Epithelial cell of proximal tubule (primary cell): ENCODE measurements around the gene PDE1C. TPM values are rescaled to one million over a fixed set of nuclear protein-coding genes. Genes with fewer than 3 reads are reported as not detected.

Source experiments
- DNase-seq: peaks from one replicate; pipeline ENCODE4 v3.0.0-alpha.2; 2011; ENCODE audit warnings: low read depth
- H3K4me3 ChIP-seq: 2 replicates; pipeline ENCODE4 v1.5.1; 2011; ENCODE audit warnings: low read depth, mild to moderate bottlenecking, low read length
- total RNA-seq: library from RNA; depleted of rRNA; stranded (reverse); fragments of >200 nt; gene quantifications from 2 replicates; pipeline ENCODE4 v1.2.3, GENCODE V29; 2015
- TF ChIP-seq, protein P1 (sequence below): conservative IDR thresholded peaks from 2 replicates; pipeline ENCODE4 v1.5.1; 2012; ENCODE audit warnings: low read depth, mild to moderate bottlenecking, low read length

Gene PDE1C
- total RNA-seq, 1 donor from 2014 or later = 5.9 TPM

- H3K4me3 ChIP-seq = no peak overlapping the region
- TF ChIP-seq, protein P1, sequence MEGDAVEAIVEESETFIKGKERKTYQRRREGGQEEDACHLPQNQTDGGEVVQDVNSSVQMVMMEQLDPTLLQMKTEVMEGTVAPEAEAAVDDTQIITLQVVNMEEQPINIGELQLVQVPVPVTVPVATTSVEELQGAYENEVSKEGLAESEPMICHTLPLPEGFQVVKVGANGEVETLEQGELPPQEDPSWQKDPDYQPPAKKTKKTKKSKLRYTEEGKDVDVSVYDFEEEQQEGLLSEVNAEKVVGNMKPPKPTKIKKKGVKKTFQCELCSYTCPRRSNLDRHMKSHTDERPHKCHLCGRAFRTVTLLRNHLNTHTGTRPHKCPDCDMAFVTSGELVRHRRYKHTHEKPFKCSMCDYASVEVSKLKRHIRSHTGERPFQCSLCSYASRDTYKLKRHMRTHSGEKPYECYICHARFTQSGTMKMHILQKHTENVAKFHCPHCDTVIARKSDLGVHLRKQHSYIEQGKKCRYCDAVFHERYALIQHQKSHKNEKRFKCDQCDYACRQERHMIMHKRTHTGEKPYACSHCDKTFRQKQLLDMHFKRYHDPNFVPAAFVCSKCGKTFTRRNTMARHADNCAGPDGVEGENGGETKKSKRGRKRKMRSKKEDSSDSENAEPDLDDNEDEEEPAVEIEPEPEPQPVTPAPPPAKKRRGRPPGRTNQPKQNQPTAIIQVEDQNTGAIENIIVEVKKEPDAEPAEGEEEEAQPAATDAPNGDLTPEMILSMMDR = no peak
- no peak for DNase-seq
Observed at GRCh38 chr7:32069116-32069650, 1.0 kb downstream of the PDE1C start.

DNA sequence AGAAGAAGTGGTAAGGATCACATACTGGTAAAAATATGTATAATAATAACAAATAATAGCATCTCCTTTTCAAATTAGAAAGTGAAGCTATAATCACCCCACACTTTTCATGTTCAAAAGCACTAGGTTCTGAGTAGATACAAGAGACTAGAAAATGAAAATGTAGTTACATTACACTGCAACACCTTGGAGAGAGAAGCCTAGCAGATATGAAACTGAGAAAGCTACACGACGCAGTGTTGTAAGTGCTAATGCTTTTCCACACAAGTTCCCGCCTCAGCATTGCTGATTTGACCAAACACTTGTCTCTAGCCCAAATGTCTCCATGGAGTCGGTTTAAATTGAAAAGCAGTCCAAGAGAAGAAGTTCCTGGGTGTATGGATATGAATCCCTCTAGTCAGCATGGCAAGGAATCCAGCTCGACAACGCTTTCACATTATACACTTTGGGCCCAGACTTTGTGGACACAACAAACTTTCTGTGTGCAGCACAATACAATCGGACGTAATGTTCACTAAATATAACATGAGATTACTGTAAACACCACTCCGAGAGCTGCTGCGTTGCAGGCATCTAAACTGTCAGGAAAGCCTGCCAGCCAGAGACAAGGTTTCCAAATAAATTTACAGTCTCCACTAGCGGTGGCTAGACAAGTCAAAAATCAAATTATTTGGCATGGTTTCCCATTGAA lies 1.7 kb downstream of the PDE1C start:
- no peak for DNase-seq
- no peak overlapping the region for H3K4me3 ChIP-seq
- TF ChIP-seq, protein P1 = no peak

DNA sequence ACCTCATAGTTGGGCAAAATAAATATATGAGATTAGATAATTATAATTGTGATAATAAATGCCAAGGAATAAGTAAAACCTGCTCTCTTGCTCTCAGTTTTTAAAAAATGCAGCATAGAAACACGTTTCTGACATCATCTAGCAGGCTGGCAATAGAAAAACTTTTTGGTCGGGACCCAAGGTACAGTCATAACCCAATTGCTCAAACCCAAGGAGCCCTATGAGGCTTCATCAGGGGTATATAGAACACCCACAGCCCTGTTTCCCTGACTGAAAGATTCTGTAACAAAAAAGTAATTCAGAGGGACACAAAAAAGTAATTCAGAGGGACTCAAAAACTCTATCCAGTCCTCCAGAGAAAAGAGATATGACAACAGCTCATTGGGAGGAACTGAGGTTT lies 3.8 kb downstream of the PDE1C start:
- no peak overlapping the region for H3K4me3 ChIP-seq
- TF ChIP-seq, protein P1 = no peak
- DNase-seq = no peak

DNA sequence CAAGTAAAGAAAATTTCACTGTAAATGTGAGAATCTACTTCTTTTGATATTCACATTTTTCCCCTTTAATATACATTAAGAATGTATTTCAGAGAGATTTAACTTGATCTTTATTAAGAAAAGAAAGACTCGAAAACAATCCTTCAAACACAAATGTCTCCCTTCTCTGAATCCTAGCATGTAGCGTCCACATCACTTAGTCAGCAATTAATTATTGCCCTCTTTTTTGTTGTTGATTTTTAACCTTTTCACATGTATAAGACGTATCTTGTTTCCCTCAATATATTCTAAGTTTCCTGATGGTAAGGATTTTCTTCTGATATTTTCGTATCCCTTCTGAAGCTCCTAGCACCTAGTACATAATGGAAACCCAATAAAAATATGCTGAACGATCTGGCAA lies 6.6 kb downstream of the PDE1C start:
- TF ChIP-seq, protein P1 = no peak
- DNase-seq = no peak
- H3K4me3 ChIP-seq = no peak overlapping the region

DNA sequence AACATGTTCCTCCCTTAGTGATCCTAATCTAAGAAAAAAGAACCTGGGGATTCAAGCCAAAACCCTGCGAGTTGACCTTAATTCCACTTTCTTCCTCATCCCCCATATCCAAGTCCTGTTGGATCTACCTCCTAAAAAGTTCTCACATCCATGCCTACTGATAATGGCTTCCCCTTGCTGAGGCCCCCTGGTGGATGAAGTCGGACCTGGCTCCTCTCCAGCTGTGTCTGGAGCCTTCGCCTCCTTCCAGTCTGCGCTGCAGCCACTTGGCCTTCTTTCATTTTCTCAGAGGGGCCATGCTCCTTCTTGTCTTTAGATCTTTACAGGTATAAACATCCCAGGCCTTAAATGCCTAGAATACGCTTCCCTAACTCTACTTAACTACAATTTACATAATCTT lies 8.1 kb downstream of the PDE1C start:
- no peak for DNase-seq
- TF ChIP-seq, protein P1 = peak; percentile 75
- H3K4me3 ChIP-seq = no peak overlapping the region

DNA sequence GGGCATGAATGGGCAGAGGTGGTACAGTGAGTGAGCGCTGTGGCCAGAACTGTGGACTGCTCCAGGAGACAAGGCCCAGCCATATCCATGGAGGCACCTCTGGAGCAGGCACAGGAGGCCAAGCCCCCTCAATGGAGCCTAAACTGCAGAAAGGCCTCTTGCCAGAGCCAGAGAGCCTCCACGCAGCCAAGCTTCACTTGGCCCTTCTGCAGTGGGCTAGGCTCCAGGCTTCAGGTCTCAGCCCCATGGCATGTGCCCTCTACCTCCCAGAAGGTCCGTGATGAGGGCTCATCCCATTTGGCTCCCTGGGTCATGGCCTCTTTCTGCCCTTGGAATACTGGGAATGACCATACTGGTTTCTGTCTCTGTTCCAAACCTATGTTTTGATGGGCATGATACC lies 8.9 kb downstream of the PDE1C start:
- TF ChIP-seq, protein P1 = no peak
- DNase-seq = no peak

More for the DNA sequence above, 8.9 kb downstream of the PDE1C start:
- no peak overlapping the region for H3K4me3 ChIP-seq
